Adrenal gland (tissue), 12 donors: Measurements from ENCODE around the gene HADHB. TPM values are rescaled to one million over a fixed set of nuclear protein-coding genes. Genes with fewer than 3 reads are reported as not detected.
"Not testable (repeated sequence)": the region's sequence is repeated elsewhere in the genome, so short reads cannot be mapped to it uniquely, and the experiment has no call there.

Experiments used
- DNase-seq, 7 donors: peaks; one replicate each; pipeline ENCODE4 v3.0.0-alpha.2; 2019 to 2020
- H3K27ac ChIP-seq, 5 donors: fragments of 200-600 bp; sonication (generic) in 4 of 5; 1 replicate in 3 of 5; 2 replicates in 2 of 5; pipeline versions ENCODE4 v1.5.1 to v1.8.0; 2016 to 2020; ENCODE audit warnings: mild to moderate bottlenecking in 1 of 5
- H3K27me3 ChIP-seq: fragments of 200-600 bp; 2 replicates; pipeline ENCODE4 v1.8.0; 2021
- H3K36me3 ChIP-seq, 2 donors: fragments of 200-600 bp; replicated peaks in 1 of 2; 1 replicate in 1 of 2; 2 replicates in 1 of 2; pipeline versions ENCODE4 v1.5.1 to v1.8.0; 2018 to 2022
- H3K4me1 ChIP-seq, 2 donors: fragments of 200-600 bp; replicated peaks in 1 of 2; 1 replicate in 1 of 2; 2 replicates in 1 of 2; pipeline versions ENCODE4 v1.5.1 to v1.8.0; 2018 to 2021
- H3K4me3 ChIP-seq, 4 donors: fragments of 200-600 bp; sonication (generic) in 3 of 4; one replicate each; pipeline ENCODE4 v1.5.1; 2016 to 2018
- H3K9me3 ChIP-seq, 3 donors: fragments of 200-600 bp; sonication (generic) in 1 of 3; replicated peaks in 1 of 3; 1 replicate in 2 of 3; 2 replicates in 1 of 3; pipeline versions ENCODE4 v1.5.1 to v1.8.0; 2016 to 2021
- CTCF ChIP-seq, 6 experiments: fragments of 450-650 bp in 4 of 6; fragments of 200-600 bp in 2 of 6; sonication (generic) in 1 of 6; IDR thresholded peaks; 1 replicate in 5 of 6; 2 replicates in 1 of 6; pipeline versions ENCODE4 v1.5.1 to v1.8.0; 2016 to 2021; ENCODE audit warnings: antibody characterized with exemption in 6 of 6, mild to moderate bottlenecking in 2 of 6, moderate library complexity in 1 of 6
- POLR2A ChIP-seq, 2 donors: fragments of 450-650 bp; IDR thresholded peaks; one replicate each; pipeline ENCODE4 v1.6.1; 2017; ENCODE audit warnings: antibody characterized with exemption in 2 of 2, mild to moderate bottlenecking in 2 of 2, moderate library complexity in 1 of 2
- WGBS, 4 donors: extraction: QIAGEN DNeasy Blood & Tissue Kit in 2 of 4; methylation state at CpG; one replicate each; pipeline versions ENCODE4 v1.1.5 to v1.1.7; 2013 to 2017; 5-methylcytosine and 5-hydroxymethylcytosine counted together
- intact Hi-C, 2 donors: fragments of 100-400 bp; cut with DNase I; formaldehyde crosslinking; loops; one replicate each; pipeline versions ENCODE4 v1.14.1 to v1.15.0; 2022 to 2023
- polyA plus RNA-seq, 3 donors: library from polyadenylated mRNA; stranded (reverse); fragments of 200-250 nt in 2 of 3; fragments of 350-450 nt in 1 of 3; fragmentation: Illumina TruSeq in 1 of 3; extraction: RNeasy Lipid Tissue Mini Kit (QIAGEN cat#74804) in 1 of 3; gene quantifications; one replicate each; pipeline ENCODE4 v1.2.3, GENCODE V29; 2013 to 2014
- total RNA-seq, 9 donors: library from RNA; depleted of rRNA in 4 of 9; stranded (reverse); fragments of >200 nt in 4 of 9; fragments of 120-200 nt in 1 of 9; fragmentation: NEBNext Ultra II Directional in 1 of 9; extraction: Animal tissue kit (Norgen Biotek cat#: 25700) in 1 of 9; gene quantifications; one replicate each; pipeline versions ENCODE4 v1.1.0 to v1.2.4, GENCODE V29; 2013 to 2023
- donor health status: healthy with polysubstance abuse.
- donor health status: Bipolar disorder and iron deficiency.
- donor health status: DM: yes; HTN: yes; CAD: no.
- donor health status: DM: no; HTN: no; CAD: no.
- donor health status: DM: no; HTN: no; CAD: no.
- donor health status: DM: yes; HTN: yes; CAD: no.

HADHB gene
- total and polyA plus RNA-seq, 12 donors = 69.6 to 496 (median 364) TPM

- Histone ChIP-seq H3K36me3 (no peaks in the 10 kb centered on the region), H3K4me1 (peaks cover 19 to 54% of the 10 kb centered on the region in 2 donors), H3K4me3 (no peak overlapping the region), H3K27ac (peak overlapping the region in 1 of 5 donors; percentile 3), H3K27me3 (no peaks in the 10 kb centered on the region), H3K9me3 (no peaks in the 10 kb centered on the region)
- no peak for TF ChIP-seq POLR2A (IDR thresholded peaks at IDR 0.05)
- TF ChIP-seq CTCF (IDR thresholded peaks at IDR 0.05) = no peak
- no peak for DNase-seq
- 66 to 85% (median 78%) methylated on average over 2 of the region's 2 CpGs for WGBS, 4 donors
- intact Hi-C loops = loop anchor here (10.0 kb wide), 3 partner anchors 45 to 485 kb away; no protein-coding TSS in a partner anchor
These were observed 4.9 kb downstream of the HADHB start for GRCh38 chr2:26249625-26250024.

- WGBS, 4 donors = 24 to 49% (median 40%) methylated on average over 1 to 3 of the region's 3 CpGs
- intact Hi-C loops = no loop called here
- peak; percentile 61 to 84 (median 79) for DNase-seq
- H3K27me3 ChIP-seq = no peaks in the 10 kb centered on the region
- no peaks in the 10 kb centered on the region for H3K36me3 ChIP-seq
- peaks cover 24 to 53% of the 10 kb centered on the region in 2 donors for H3K4me1 ChIP-seq
- no peak for TF ChIP-seq CTCF (IDR thresholded peaks at IDR 0.05)
- TF ChIP-seq POLR2A (IDR thresholded peaks at IDR 0.05) = no peak
- no peaks in the 10 kb centered on the region for H3K9me3 ChIP-seq
- peak overlapping the region in 3 of 5 donors; percentile 17 to 63 (median 56) for H3K27ac ChIP-seq
- no peak overlapping the region for H3K4me3 ChIP-seq
These were observed 7.2 kb downstream of the HADHB start for GRCh38 chr2:26251893-26252292.

GRCh38 chr2:26255759-26256384 is 11.1 kb downstream of the HADHB start:
- Histone ChIP-seq H3K4me1 (peaks cover 17 to 34% of the 10 kb centered on the region in 2 donors), H3K9me3 (no peaks in the 10 kb centered on the region), H3K4me3 (no peak overlapping the region), H3K36me3 (peaks cover 0 to 18% of the 10 kb centered on the region in 2 donors), H3K27ac (peak overlapping the region in 1 of 5 donors; percentile 3), H3K27me3 (no peaks in the 10 kb centered on the region)
- TF ChIP-seq POLR2A (IDR thresholded peaks at IDR 0.05) (no peak), CTCF (IDR thresholded peaks at IDR 0.05) (no peak)
- WGBS, 4 donors = 31 to 45% (median 42%) methylated on average over 3 of the region's 3 CpGs
- peak in 2 of 7 donors; percentile 23 to 40 for DNase-seq
- intact Hi-C loops = no loop called here

GRCh38 chr2:26258836-26259235 is 14.1 kb downstream of the HADHB start:
- H3K27ac ChIP-seq, DNase-seq, H3K27me3 ChIP-seq, intact Hi-C loops, H3K4me3 ChIP-seq, H3K9me3 ChIP-seq: not testable (repeated sequence)
- peaks cover 0 to 18% of the 10 kb centered on the region in 2 donors for H3K36me3 ChIP-seq
- H3K4me1 ChIP-seq = peaks cover 17% of the 10 kb centered on the region in 2 donors
- 92 to 96% (median 93%) methylated on average over 8 of the region's 8 CpGs for WGBS, 4 donors

GRCh38 chr2:26268213-26268612 is 23.5 kb downstream of the HADHB start:
- H3K27me3 ChIP-seq = no peaks in the 10 kb centered on the region
- H3K36me3 ChIP-seq = peaks cover 0 to 11% of the 10 kb centered on the region in 2 donors
- WGBS, 4 donors = 41 to 59% (median 51%) methylated on average over 4 of the region's 4 CpGs
- no peak for TF ChIP-seq POLR2A (IDR thresholded peaks at IDR 0.05)
- no peak for TF ChIP-seq CTCF (IDR thresholded peaks at IDR 0.05)
- intact Hi-C loops = no loop called here
- H3K4me3 ChIP-seq = no peak overlapping the region
- H3K27ac ChIP-seq = peak overlapping the region; percentile 10 to 74 (median 57)
- peaks cover under 1 to 36% of the 10 kb centered on the region in 2 donors for H3K4me1 ChIP-seq
- H3K9me3 ChIP-seq = no peaks in the 10 kb centered on the region
- no peak for DNase-seq

- H3K27me3 ChIP-seq, H3K4me3 ChIP-seq, H3K9me3 ChIP-seq, intact Hi-C loops: not testable (repeated sequence)
- H3K27ac ChIP-seq = peak overlapping the region; percentile 10 to 74 (median 57)
- 63 to 67% (median 67%) methylated on average over 12 of the region's 12 CpGs for WGBS, 4 donors
- H3K4me1 ChIP-seq = peaks cover 5 to 43% of the 10 kb centered on the region in 2 donors
- peaks cover 0 to 11% of the 10 kb centered on the region in 2 donors for H3K36me3 ChIP-seq
- DNase-seq = peak in 6 of 7 donors; percentile 38 to 64 (median 51)
These were observed 24.1 kb downstream of the HADHB start for GRCh38 chr2:26268670-26269385.
